ENCODE measurements around the gene NYAP1. TPM values are rescaled to one million over a fixed set of nuclear protein-coding genes. Genes with fewer than 3 reads are reported as not detected.
A peak's percentile ranks its signal among the peaks of the same experiment; 100 is the strongest.

Gene NYAP1
- 1 to 10 TPM in 1 of 4 donors, under 1 TPM in 1, not detected in 2; 0.41 to 1.4 TPM for total RNA-seq

- Histone ChIP-seq H3K27ac (peak within 1 kb of the TSS; percentile 16 to 73 (median 59)), H3K4me3 (peak within 1 kb of the TSS; percentile 52 to 65 (median 63)), H3K36me3 (no peaks in the 10 kb centered on the region), H3K27me3 (no peaks in the 10 kb centered on the region), H3K4me1 (peaks cover 12 to 25% (median 20%) of the 10 kb centered on the region in 4 donors), H3K9me3 (no peaks in the 10 kb centered on the region)
- no peak for TF ChIP-seq CTCF (IDR thresholded peaks at IDR 0.05)
- no peak for TF ChIP-seq POLR2AphosphoS5 (IDR thresholded peaks at IDR 0.05)
- TF ChIP-seq POLR2A (IDR thresholded peaks at IDR 0.05), result no peak
- no peak for TF ChIP-seq EP300 (IDR thresholded peaks at IDR 0.05; ENCODE audit: low read depth)
- in situ Hi-C loops (cut with MboI; ENCODE audit: low pct_ligation_motif_present in 1 of 4, low pct_unique_long_range_greater_than_20kb in 1 of 4, low sequenced_read_pairs in 3 of 4) (loop anchor here in 1 of 4 donors (10.0 kb wide), 1 partner anchor 71 kb away; no protein-coding TSS in a partner anchor), intact Hi-C loops (cut with DNase I; ENCODE audit: low total_unique reads) (loop anchor here (5.0 kb wide), 1 partner anchor 78 kb away; no protein-coding TSS in a partner anchor)
- 24 to 76% methylated on average over 4 to 34 of the region's 45 CpGs for WGBS, 2 donors (ENCODE audit: low coverage in 1 of 2)
- peak; percentile 72 for DNase-seq
These were observed at the start of gene NYAP1 for GRCh38 chr7:100483722-100484672. Gene NYAP1 (plus strand): TSS chr7:100483927. CDS start chr7:100485312, 1,385 bp downstream.

GRCh38 chr7:100434297-100435144 lies 49.2 kb upstream of the NYAP1 start:
- peaks cover 24 to 44% (median 30%) of the 10 kb centered on the region in 4 donors for H3K4me1 ChIP-seq
- TF ChIP-seq POLR2AphosphoS5 (IDR thresholded peaks at IDR 0.05) (no peak), POLR2A (IDR thresholded peaks at IDR 0.05) (no peak), EP300 (IDR thresholded peaks at IDR 0.05; ENCODE audit: low read depth) (no peak), CTCF (IDR thresholded peaks at IDR 0.05) (no peak)
- no peak for DNase-seq
- H3K27me3 ChIP-seq, result no peaks in the 10 kb centered on the region
- H3K9me3 ChIP-seq, result no peaks in the 10 kb centered on the region
- H3K36me3 ChIP-seq, result peaks cover 0 to 12% (median 0%) of the 10 kb centered on the region in 4 donors
- intact Hi-C loops (cut with DNase I; ENCODE audit: low total_unique reads) (no loop called here), in situ Hi-C loops (cut with MboI; ENCODE audit: low pct_ligation_motif_present in 1 of 4, low pct_unique_long_range_greater_than_20kb in 1 of 4, low sequenced_read_pairs in 3 of 4) (no loop called here)
- WGBS, 2 donors (ENCODE audit: low coverage in 1 of 2), result 61 to 68% methylated on average over 2 to 22 of the region's 22 CpGs
- H3K27ac ChIP-seq, result peak overlapping the region; percentile 96 to 98 (median 97)
- H3K4me3 ChIP-seq, result peak overlapping the region in 2 of 4 donors; percentile 62 to 85

GRCh38 chr7:100435401-100436304 lies 48.1 kb upstream of the NYAP1 start:
- peaks cover 23 to 42% (median 26%) of the 10 kb centered on the region in 4 donors for H3K4me1 ChIP-seq
- no peaks in the 10 kb centered on the region for H3K9me3 ChIP-seq
- H3K27me3 ChIP-seq, result no peaks in the 10 kb centered on the region
- TF ChIP-seq EP300 (IDR thresholded peaks at IDR 0.05; ENCODE audit: low read depth) (no peak), CTCF (IDR thresholded peaks at IDR 0.05) (peak in 1 of 5 experiments; percentile 15), POLR2A (IDR thresholded peaks at IDR 0.05) (no peak), POLR2AphosphoS5 (IDR thresholded peaks at IDR 0.05) (peak in 2 of 3 donors; percentile 55 to 68)
- DNase-seq, result peak; percentile 64
- intact Hi-C loops (cut with DNase I; ENCODE audit: low total_unique reads), result no loop called here
- in situ Hi-C loops (cut with MboI; ENCODE audit: low pct_ligation_motif_present in 1 of 4, low pct_unique_long_range_greater_than_20kb in 1 of 4, low sequenced_read_pairs in 3 of 4), result no loop called here
- peak overlapping the region; percentile 96 to 98 (median 97) for H3K27ac ChIP-seq
- H3K4me3 ChIP-seq, result peak overlapping the region; percentile 62 to 94 (median 86)
- WGBS, 2 donors (ENCODE audit: low coverage in 1 of 2), result 2 to 24% methylated on average over 5 to 26 of the region's 81 CpGs
- H3K36me3 ChIP-seq, result peaks cover 0 to 12% (median 0%) of the 10 kb centered on the region in 4 donors

All from transverse colon (tissue), 4 donors.